Jurkat, Clone E6-1 (cell line): ENCODE measurements around the gene SNAI3.

Source experiments
- DNase-seq: peaks from one replicate; pipeline ENCODE4 v3.0.0-alpha.2; 2011; ENCODE audit warnings: low read depth, low spot score
- H3K4me3 ChIP-seq: 2 replicates; pipeline ENCODE4 v1.5.1; 2011; ENCODE audit warnings: mild to moderate bottlenecking, low read length, control low read depth, moderate library complexity

SNAI3 gene

GRCh38 chr16:88628512-88628974 is 57.8 kb downstream of the SNAI3 start:
- DNase-seq: no peak
- no peak overlapping the region for H3K4me3 ChIP-seq
